Parathyroid adenoma (tissue), 2 donors: ENCODE results near the gene ARHGAP24.

Experiments
- H2AFZ ChIP-seq: fragments of 300-600 bp; sonication (generic); one replicate; pipeline ENCODE4 v1.7.0; 2017; ENCODE audit warnings: antibody characterized with exemption, mild to moderate bottlenecking
- H3K27ac ChIP-seq: fragments of 300-600 bp; sonication (generic); one replicate; pipeline ENCODE4 v1.7.0; 2017
- H3K27me3 ChIP-seq: fragments of 300-600 bp; sonication (generic); one replicate; pipeline ENCODE4 v1.7.0; 2017; ENCODE audit warnings: low read length; ENCODE audit not compliant: control insufficient read depth, insufficient read depth
- H3K36me3 ChIP-seq: fragments of 300-600 bp; sonication (generic); one replicate; pipeline ENCODE4 v1.7.0; 2017; ENCODE audit warnings: low read length; ENCODE audit not compliant: control insufficient read depth, insufficient read depth
- H3K4me1 ChIP-seq: fragments of 300-600 bp; sonication (generic); one replicate; pipeline ENCODE4 v1.7.0; 2017; ENCODE audit warnings: control low read depth
- H3K4me2 ChIP-seq: fragments of 300-600 bp; sonication (generic); one replicate; pipeline ENCODE4 v1.7.0; 2017; ENCODE audit warnings: low read length
- H3K4me3 ChIP-seq: fragments of 300-600 bp; sonication (generic); one replicate; pipeline ENCODE4 v1.7.0; 2017; ENCODE audit warnings: low read depth, low read length
- H3K79me2 ChIP-seq: fragments of 300-600 bp; sonication (generic); one replicate; pipeline ENCODE4 v1.7.0; 2017; ENCODE audit warnings: control low read depth
- H3K9ac ChIP-seq: fragments of 300-600 bp; sonication (generic); one replicate; pipeline ENCODE4 v1.7.0; 2017; ENCODE audit warnings: mild to moderate bottlenecking
- H3K9me3 ChIP-seq: fragments of 300-600 bp; sonication (generic); one replicate; pipeline ENCODE4 v1.7.0; 2017; ENCODE audit warnings: low read length; ENCODE audit not compliant: control insufficient read depth
- CTCF ChIP-seq: fragments of 300-600 bp; sonication (generic); IDR thresholded peaks from one replicate; pipeline ENCODE4 v1.7.0; 2017; ENCODE audit warnings: antibody characterized with exemption, mild to moderate bottlenecking
- donor health status: primary hyperparathyroidism.

The ARHGAP24 gene

DNA sequence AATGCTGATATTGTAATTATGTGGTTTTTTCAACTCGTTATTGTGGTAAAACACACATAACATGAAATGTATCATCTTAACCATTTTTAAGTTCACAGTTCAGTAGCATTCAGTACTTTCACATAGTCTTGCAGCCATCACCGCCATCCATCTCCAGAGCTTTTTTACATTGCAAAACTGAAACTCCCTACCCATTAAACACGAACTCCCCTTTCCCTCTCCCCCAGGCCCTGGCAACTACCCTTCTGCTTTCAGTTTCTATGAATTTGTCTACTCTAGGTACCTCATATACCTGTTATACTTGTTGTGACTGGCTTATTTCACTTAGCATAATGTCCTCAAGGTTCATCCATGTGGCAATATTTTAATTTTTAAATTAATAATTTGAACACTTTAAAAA is 504.3 kb downstream of the ARHGAP24 start:
- H3K4me3 ChIP-seq = no peak overlapping the region
- no peak for TF ChIP-seq CTCF
- H3K9ac ChIP-seq = no peak overlapping the region
- no peaks in the 10 kb centered on the region for H3K4me1 ChIP-seq
- no peaks in the 10 kb centered on the region for H3K79me2 ChIP-seq
- H3K9me3 ChIP-seq = no peaks in the 10 kb centered on the region
- no peak overlapping the region for H3K4me2 ChIP-seq
- H3K36me3 ChIP-seq = no peaks in the 10 kb centered on the region
- H3K27me3 ChIP-seq = no peaks in the 10 kb centered on the region
- H2AFZ ChIP-seq = no peak overlapping the region
- no peak overlapping the region for H3K27ac ChIP-seq

DNA sequence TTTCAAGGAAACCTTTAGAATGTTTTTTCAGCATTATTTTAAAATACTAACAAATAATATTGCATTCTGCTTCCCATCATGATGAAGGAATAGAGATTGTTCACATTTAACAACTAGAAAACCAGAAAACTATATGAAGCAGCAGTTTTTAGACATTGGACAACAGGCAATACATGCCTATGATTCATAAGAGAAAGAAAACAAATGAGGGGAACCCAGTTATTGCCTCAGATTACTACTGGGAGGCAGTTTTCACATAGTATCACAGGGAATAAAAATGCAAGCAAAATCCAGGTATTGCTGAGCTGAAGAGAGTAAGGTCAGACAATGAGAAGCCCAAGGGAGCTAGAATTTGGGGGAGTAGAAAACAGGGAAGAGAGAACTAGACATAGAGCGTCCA is 511.3 kb downstream of the ARHGAP24 start:
- H3K9ac ChIP-seq = no peak overlapping the region
- no peaks in the 10 kb centered on the region for H3K4me1 ChIP-seq
- no peak overlapping the region for H2AFZ ChIP-seq
- H3K4me2 ChIP-seq = no peak overlapping the region
- H3K9me3 ChIP-seq = no peaks in the 10 kb centered on the region
- H3K27ac ChIP-seq = no peak overlapping the region
- no peak overlapping the region for H3K4me3 ChIP-seq
- TF ChIP-seq CTCF = no peak
- H3K36me3 ChIP-seq = no peaks in the 10 kb centered on the region
- no peaks in the 10 kb centered on the region for H3K79me2 ChIP-seq
- H3K27me3 ChIP-seq = no peaks in the 10 kb centered on the region

GRCh38 chr4:85993641-85994040 is 518.7 kb downstream of the ARHGAP24 start:
- H3K4me3 ChIP-seq = no peak overlapping the region
- no peak overlapping the region for H3K9ac ChIP-seq
- no peaks in the 10 kb centered on the region for H3K27me3 ChIP-seq
- H3K4me2 ChIP-seq = no peak overlapping the region
- TF ChIP-seq CTCF = no peak
- no peak overlapping the region for H2AFZ ChIP-seq
- no peaks in the 10 kb centered on the region for H3K36me3 ChIP-seq
- no peaks in the 10 kb centered on the region for H3K4me1 ChIP-seq
- H3K27ac ChIP-seq = no peak overlapping the region
- H3K79me2 ChIP-seq = no peaks in the 10 kb centered on the region
- no peaks in the 10 kb centered on the region for H3K9me3 ChIP-seq

GRCh38 chr4:85994576-85994975 is 519.6 kb downstream of the ARHGAP24 start:
- no peaks in the 10 kb centered on the region for H3K27me3 ChIP-seq
- no peak overlapping the region for H3K4me2 ChIP-seq
- no peaks in the 10 kb centered on the region for H3K79me2 ChIP-seq
- no peak overlapping the region for H3K9ac ChIP-seq
- no peak overlapping the region for H3K4me3 ChIP-seq
- TF ChIP-seq CTCF = no peak
- no peaks in the 10 kb centered on the region for H3K9me3 ChIP-seq
- H2AFZ ChIP-seq = no peak overlapping the region
- H3K27ac ChIP-seq = no peak overlapping the region
- H3K4me1 ChIP-seq = no peaks in the 10 kb centered on the region
- no peaks in the 10 kb centered on the region for H3K36me3 ChIP-seq

GRCh38 chr4:85995361-85995760 is 520.4 kb downstream of the ARHGAP24 start:
- no peaks in the 10 kb centered on the region for H3K4me1 ChIP-seq
- H3K9me3 ChIP-seq = no peaks in the 10 kb centered on the region
- no peak overlapping the region for H3K4me3 ChIP-seq
- no peaks in the 10 kb centered on the region for H3K36me3 ChIP-seq
- no peak overlapping the region for H2AFZ ChIP-seq
- H3K27me3 ChIP-seq = no peaks in the 10 kb centered on the region
- H3K27ac ChIP-seq = no peak overlapping the region
- H3K79me2 ChIP-seq = no peaks in the 10 kb centered on the region
- H3K9ac ChIP-seq = no peak overlapping the region
- TF ChIP-seq CTCF = no peak
- no peak overlapping the region for H3K4me2 ChIP-seq
